Hepatocyte (in vitro differentiated cells): ENCODE results near the gene GLDC. TPM values are rescaled to one million over a fixed set of nuclear protein-coding genes. Genes with fewer than 3 reads are reported as not detected.

Experiments
- DNase-seq: peaks from one replicate; pipeline ENCODE4 v3.0.0-alpha.2; 2016; ENCODE audit warnings: low spot score
- H2AFZ ChIP-seq: fragments of 200-600 bp; sonication (generic); 2 replicates; pipeline ENCODE4 v1.6.0; 2016; ENCODE audit warnings: antibody characterized with exemption, mild to moderate bottlenecking
- H3K27ac ChIP-seq: fragments of 200-600 bp; sonication (generic); 2 replicates; pipeline ENCODE4 v1.5.1; 2016; ENCODE audit warnings: mild to moderate bottlenecking
- H3K27me3 ChIP-seq: fragments of 200-600 bp; sonication (generic); 2 replicates; pipeline ENCODE4 v1.6.1; 2016
- H3K36me3 ChIP-seq: fragments of 200-600 bp; sonication (generic); replicated peaks from 2 replicates; pipeline ENCODE4 v1.5.1; 2016; ENCODE audit warnings: low read depth; ENCODE audit not compliant: insufficient read depth
- H3K4me1 ChIP-seq: fragments of 200-600 bp; sonication (generic); 2 replicates; pipeline ENCODE4 v1.5.1; 2016; ENCODE audit warnings: mild to moderate bottlenecking, moderate library complexity; ENCODE audit not compliant: insufficient read depth
- H3K4me2 ChIP-seq: fragments of 200-600 bp; sonication (generic); 2 replicates; pipeline ENCODE4 v1.6.0; 2016
- H3K4me3 ChIP-seq: fragments of 200-600 bp; sonication (generic); 2 replicates; pipeline ENCODE4 v1.5.1; 2016; ENCODE audit warnings: mild to moderate bottlenecking
- H3K79me2 ChIP-seq: fragments of 200-600 bp; sonication (generic); 2 replicates; pipeline ENCODE4 v1.6.0; 2017; ENCODE audit warnings: mild to moderate bottlenecking
- H3K9me2 ChIP-seq: fragments of 200-600 bp; sonication (generic); replicated peaks from 2 replicates; pipeline ENCODE4 v1.6.0; 2017; ENCODE audit warnings: mild to moderate bottlenecking; ENCODE audit not compliant: insufficient read depth
- H3K9me3 ChIP-seq: fragments of 200-600 bp; sonication (generic); 2 replicates; pipeline ENCODE4 v1.5.1; 2016; ENCODE audit warnings: low read depth, mild to moderate bottlenecking
- H4K20me1 ChIP-seq: fragments of 200-600 bp; sonication (generic); 2 replicates; pipeline ENCODE4 v1.6.0; 2016; ENCODE audit warnings: mild to moderate bottlenecking; ENCODE audit not compliant: insufficient read depth, poor library complexity, severe bottlenecking
- CTCF ChIP-seq: fragments of 200-600 bp; sonication (generic); IDR thresholded peaks from 2 replicates; pipeline ENCODE4 v1.5.1; 2016; ENCODE audit warnings: antibody characterized with exemption, mild to moderate bottlenecking; ENCODE audit not compliant: poor library complexity
- EZH2 ChIP-seq: fragments of 200-600 bp; sonication (generic); IDR thresholded peaks from 2 replicates; pipeline ENCODE4 v1.6.1; 2016; ENCODE audit warnings: antibody characterized with exemption, mild to moderate bottlenecking, borderline replicate concordance
- EZH2phosphoT487 ChIP-seq: fragments of 200-600 bp; sonication (generic); IDR thresholded peaks from one replicate; pipeline ENCODE4 v1.6.1; 2018; ENCODE audit warnings: antibody characterized with exemption, mild to moderate bottlenecking, low read depth, moderate library complexity; ENCODE audit not compliant: unreplicated experiment, severe bottlenecking
- WGBS: methylation state at CpG from one replicate; pipeline ENCODE4 v1.1.6; 2016; ENCODE audit warnings: low lambda C conversion rate; ENCODE audit errors: missing lambda C conversion rate; 5-methylcytosine and 5-hydroxymethylcytosine counted together
- polyA plus RNA-seq: library from polyadenylated mRNA; unstranded; fragments of >200 nt; fragmentation: Nextera tagmentation; extraction: Ambion mirVana; gene quantifications from 2 replicates; pipeline ENCODE4 v1.2.1, GENCODE V29; 2016
- total RNA-seq: library from RNA; depleted of rRNA; stranded (reverse); fragments of >200 nt; gene quantifications from 2 replicates; pipeline ENCODE4 v1.2.3, GENCODE V29; 2014

GLDC gene
- total and polyA plus RNA-seq, 2 experiments from 2014 or later = 15.6 to 18.4 TPM

GRCh38 chr9:6501526-6502210 is 143.9 kb downstream of the GLDC start:
- Histone ChIP-seq H3K4me3 (no peak overlapping the region), H3K9me2 (no peaks in the 10 kb centered on the region), H4K20me1 (no peaks in the 10 kb centered on the region), H3K27ac (no peak overlapping the region), H2AFZ (no peak overlapping the region), H3K9me3 (no peaks in the 10 kb centered on the region), H3K4me1 (no peaks in the 10 kb centered on the region), H3K79me2 (no peaks in the 10 kb centered on the region), H3K27me3 (no peaks in the 10 kb centered on the region), H3K36me3 (no peaks in the 10 kb centered on the region), H3K4me2 (no peak overlapping the region)
- TF ChIP-seq EZH2 (no peak), CTCF (no peak), EZH2phosphoT487 (no peak)
- WGBS = 94% methylated on average over 2 of the region's 2 CpGs
- no peak for DNase-seq

GRCh38 chr9:6498982-6499381 is 146.5 kb downstream of the GLDC start:
- H3K4me2 ChIP-seq = no peak overlapping the region
- H2AFZ ChIP-seq = no peak overlapping the region
- no peaks in the 10 kb centered on the region for H3K9me2 ChIP-seq
- H3K79me2 ChIP-seq = no peaks in the 10 kb centered on the region
- H3K9me3 ChIP-seq = no peaks in the 10 kb centered on the region
- no peak overlapping the region for H3K4me3 ChIP-seq
- H3K27ac ChIP-seq = no peak overlapping the region
- 95% methylated on average over 1 of the region's 1 CpG for WGBS
- TF ChIP-seq EZH2phosphoT487 = no peak
- TF ChIP-seq CTCF = no peak
- TF ChIP-seq EZH2 = no peak
- no peaks in the 10 kb centered on the region for H3K36me3 ChIP-seq
- no peaks in the 10 kb centered on the region for H4K20me1 ChIP-seq
- no peak for DNase-seq
- H3K4me1 ChIP-seq = no peaks in the 10 kb centered on the region
- H3K27me3 ChIP-seq = no peaks in the 10 kb centered on the region

GRCh38 chr9:6495466-6495865 is 150.1 kb downstream of the GLDC start:
- Histone ChIP-seq H3K9me3 (no peaks in the 10 kb centered on the region), H3K27me3 (no peaks in the 10 kb centered on the region), H4K20me1 (no peaks in the 10 kb centered on the region), H3K4me1 (no peaks in the 10 kb centered on the region), H3K79me2 (peaks cover 16% of the 10 kb centered on the region), H3K9me2 (no peaks in the 10 kb centered on the region), H3K27ac (no peak overlapping the region), H2AFZ (no peak overlapping the region), H3K36me3 (no peaks in the 10 kb centered on the region), H3K4me2 (no peak overlapping the region), H3K4me3 (no peak overlapping the region)
- WGBS = 81% methylated on average over 1 of the region's 1 CpG
- no peak for DNase-seq
- TF ChIP-seq EZH2phosphoT487 (no peak), EZH2 (no peak), CTCF (no peak)
